Smooth muscle cell (in vitro differentiated cells): Measurements from ENCODE around the gene RNF169. TPM values are rescaled to one million over a fixed set of nuclear protein-coding genes. Genes with fewer than 3 reads are reported as not detected.

ENCODE experiments used
- DNase-seq: peaks from one replicate; lab custom pipeline; 2025; ENCODE audit not compliant: unreplicated experiment; lab: John Stamatoyannopoulos, UW
- H2AFZ ChIP-seq: fragments of 200-600 bp; sonication (generic); 2 replicates; pipeline ENCODE4 v1.6.0; 2016; ENCODE audit warnings: antibody characterized with exemption, low read depth, mild to moderate bottlenecking
- H3F3A ChIP-seq: fragments of 200-600 bp; sonication (generic); 2 replicates; pipeline ENCODE4 v1.6.0; 2017; ENCODE audit warnings: antibody characterized with exemption, low read depth
- H3K27ac ChIP-seq: fragments of 200-600 bp; sonication (generic); 2 replicates; pipeline ENCODE4 v1.5.1; 2016; ENCODE audit warnings: low read depth, mild to moderate bottlenecking
- H3K27me3 ChIP-seq: fragments of 200-600 bp; sonication (generic); 2 replicates; pipeline ENCODE4 v1.6.1; 2016; ENCODE audit warnings: low read depth, mild to moderate bottlenecking
- H3K36me3 ChIP-seq: fragments of 200-600 bp; sonication (generic); 2 replicates; pipeline ENCODE4 v1.5.1; 2016; ENCODE audit warnings: low read depth
- H3K4me1 ChIP-seq: fragments of 200-600 bp; sonication (generic); 2 replicates; pipeline ENCODE4 v1.5.1; 2016; ENCODE audit warnings: low read depth
- H3K4me2 ChIP-seq: fragments of 200-600 bp; sonication (generic); 2 replicates; pipeline ENCODE4 v1.6.0; 2016; ENCODE audit warnings: mild to moderate bottlenecking
- H3K4me3 ChIP-seq: fragments of 200-600 bp; sonication (generic); 2 replicates; pipeline ENCODE4 v1.5.1; 2016; ENCODE audit warnings: mild to moderate bottlenecking
- H3K79me2 ChIP-seq: fragments of 200-600 bp; sonication (generic); 2 replicates; pipeline ENCODE4 v1.6.0; 2016; ENCODE audit warnings: low read depth, mild to moderate bottlenecking
- H3K9ac ChIP-seq: fragments of 200-600 bp; sonication (generic); 2 replicates; pipeline ENCODE4 v1.6.0; 2016; ENCODE audit warnings: low read depth
- H3K9me3 ChIP-seq: fragments of 200-600 bp; sonication (generic); replicated peaks from 2 replicates; pipeline ENCODE4 v1.5.1; 2016; ENCODE audit warnings: low read depth
- H4K20me1 ChIP-seq: fragments of 200-600 bp; sonication (generic); 2 replicates; pipeline ENCODE4 v1.6.0; 2016; ENCODE audit warnings: low read depth
- CTCF ChIP-seq: fragments of 200-600 bp; sonication (generic); IDR thresholded peaks from 2 replicates; pipeline ENCODE4 v1.5.1; 2017; ENCODE audit warnings: borderline replicate concordance, mild to moderate bottlenecking, antibody characterized with exemption; ENCODE audit not compliant: insufficient read depth, poor library complexity, severe bottlenecking
- WGBS: methylation state at CpG from one replicate; pipeline ENCODE4 v1.1.7; 2016; ENCODE audit warnings: low lambda C conversion rate; 5-methylcytosine and 5-hydroxymethylcytosine counted together
- polyA plus RNA-seq: library from polyadenylated mRNA; unstranded; fragments of >200 nt; fragmentation: Nextera tagmentation; extraction: Ambion mirVana; gene quantifications from 2 replicates; pipeline ENCODE4 v1.2.1, GENCODE V29; 2016
- total RNA-seq: library from RNA; depleted of rRNA; stranded (reverse); fragments of >200 nt; gene quantifications from 2 replicates; pipeline ENCODE4 v1.2.3, GENCODE V29; 2014

RNF169 gene
- total and polyA plus RNA-seq, 2 experiments from 2014 or later = 2.2 to 13.6 TPM

DNA sequence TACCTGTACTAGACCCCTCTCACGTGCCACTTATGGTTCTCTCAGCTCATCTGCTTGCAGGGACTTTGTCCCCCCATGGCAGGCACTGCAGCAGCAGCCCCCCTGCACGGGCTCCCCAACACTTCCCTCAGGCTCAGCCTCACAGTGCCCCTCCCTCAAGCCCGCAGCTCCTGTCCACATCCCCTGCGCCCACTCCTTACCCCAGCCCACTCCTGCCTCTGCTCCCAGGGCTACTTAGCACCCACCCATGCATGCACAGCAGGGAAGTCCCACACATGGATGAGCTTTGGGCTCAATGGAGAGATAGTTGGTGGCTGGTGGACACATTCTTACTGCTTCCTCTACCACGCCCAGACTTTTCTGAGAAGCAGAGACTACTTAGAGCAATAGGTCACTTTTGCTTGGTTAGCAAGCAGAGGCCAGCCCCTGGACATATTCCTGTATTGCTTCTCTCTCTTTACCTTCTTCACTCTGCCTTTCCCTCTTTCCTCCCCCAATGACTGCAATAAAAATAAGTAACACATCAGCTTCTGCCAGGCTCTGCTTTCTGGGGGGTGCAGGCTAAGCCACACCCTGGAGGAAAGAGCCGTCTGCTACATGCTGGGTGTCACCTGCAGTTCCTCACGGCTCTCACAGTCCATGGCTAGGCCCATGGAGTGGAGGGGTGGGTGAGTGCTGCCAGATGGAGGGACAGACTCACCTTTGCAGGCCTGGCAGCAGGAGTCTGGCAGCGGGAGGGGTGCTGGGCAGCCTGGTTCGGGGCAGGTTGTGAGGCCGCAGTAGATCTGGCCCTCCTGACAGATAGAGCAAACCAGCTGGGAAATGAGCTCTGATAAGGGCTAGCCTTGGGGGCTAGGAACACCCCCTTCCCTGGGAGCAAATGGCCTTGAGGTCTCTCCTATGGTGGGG, 40.8 kb upstream of the RNF169 start:
- Histone ChIP-seq H3K36me3 (no peaks in the 10 kb centered on the region), H3K4me2 (no peak overlapping the region), H2AFZ (no peak overlapping the region), H3K27me3 (no peaks in the 10 kb centered on the region), H3K9ac (no peak overlapping the region), H3K27ac (no peak overlapping the region), H3K79me2 (no peaks in the 10 kb centered on the region), H3K4me3 (no peak overlapping the region), H3K9me3 (no peaks in the 10 kb centered on the region), H3K4me1 (peaks cover 8% of the 10 kb centered on the region), H3F3A (no peaks in the 10 kb centered on the region), H4K20me1 (no peaks in the 10 kb centered on the region)
- WGBS = 87% methylated on average over 10 of the region's 10 CpGs
- no peak for TF ChIP-seq CTCF
- no peak for DNase-seq

- no peaks in the 10 kb centered on the region for H3K79me2 ChIP-seq
- DNase-seq = no peak
- no peak overlapping the region for H3K4me3 ChIP-seq
- no peak overlapping the region for H3K4me2 ChIP-seq
- no peaks in the 10 kb centered on the region for H4K20me1 ChIP-seq
- peaks cover 8% of the 10 kb centered on the region for H3K4me1 ChIP-seq
- no peak for TF ChIP-seq CTCF
- 85% methylated on average over 3 of the region's 3 CpGs for WGBS
- no peak overlapping the region for H2AFZ ChIP-seq
- no peaks in the 10 kb centered on the region for H3K9me3 ChIP-seq
- no peaks in the 10 kb centered on the region for H3K36me3 ChIP-seq
- no peaks in the 10 kb centered on the region for H3K27me3 ChIP-seq
- H3F3A ChIP-seq = no peaks in the 10 kb centered on the region
- no peak overlapping the region for H3K9ac ChIP-seq
- no peak overlapping the region for H3K27ac ChIP-seq
Observed at GRCh38 chr11:74709175-74709574, 39.5 kb upstream of the RNF169 start.

DNA sequence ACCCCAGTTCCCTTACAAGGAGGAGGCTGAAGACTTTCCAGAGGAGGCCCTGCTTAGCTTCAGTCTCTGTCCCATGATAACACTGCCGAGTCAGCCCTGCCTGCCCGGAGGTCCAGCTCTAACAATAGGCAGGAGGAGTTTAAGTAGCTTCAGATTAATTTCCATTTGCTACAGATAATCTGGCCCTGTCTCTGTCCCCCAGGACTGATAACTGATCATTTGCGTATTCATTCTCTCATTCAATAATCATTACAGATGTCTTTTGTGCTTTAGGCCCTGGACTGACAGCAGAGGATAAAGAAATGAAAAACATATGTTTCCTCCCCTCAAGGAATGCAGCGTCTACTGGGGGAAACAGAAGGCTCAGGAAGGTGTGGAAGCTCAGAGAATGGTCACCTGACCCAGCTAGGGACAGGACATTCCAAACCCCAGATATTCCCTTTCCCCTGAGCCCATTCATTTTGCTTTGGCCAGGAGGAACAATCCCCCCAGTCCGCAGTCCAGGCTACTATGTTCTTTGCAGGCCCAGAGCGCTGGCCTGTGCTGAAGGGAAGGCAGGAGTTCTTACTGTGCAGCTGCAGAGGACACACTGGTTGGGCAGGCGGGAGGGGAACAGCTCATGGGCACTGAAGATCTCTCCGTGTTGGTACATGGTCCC, 38.2 kb upstream of the RNF169 start:
- DNase-seq = no peak
- no peaks in the 10 kb centered on the region for H3F3A ChIP-seq
- H3K9ac ChIP-seq = no peak overlapping the region
- H3K4me3 ChIP-seq = no peak overlapping the region
- peak overlapping the region; percentile 27 for H3K27ac ChIP-seq
- 55% methylated on average over 8 of the region's 8 CpGs for WGBS
- H2AFZ ChIP-seq = no peak overlapping the region
- no peak overlapping the region for H3K4me2 ChIP-seq
- H3K79me2 ChIP-seq = no peaks in the 10 kb centered on the region
- H3K36me3 ChIP-seq = no peaks in the 10 kb centered on the region
- H3K27me3 ChIP-seq = no peaks in the 10 kb centered on the region
- H3K9me3 ChIP-seq = no peaks in the 10 kb centered on the region
- H3K4me1 ChIP-seq = peaks cover 8% of the 10 kb centered on the region
- H4K20me1 ChIP-seq = no peaks in the 10 kb centered on the region
- no peak for TF ChIP-seq CTCF
